Renal pelvis (tissue), 12 donors: Measurements from ENCODE around the gene SYNE3. TPM values are rescaled to one million over a fixed set of nuclear protein-coding genes. Genes with fewer than 3 reads are reported as not detected.
A peak's percentile ranks its signal among the peaks of the same experiment; 100 is the strongest.

Experiments used
- DNase-seq: peaks from one replicate; pipeline ENCODE4 v3.0.0-alpha.2; 2013
- long read RNA-seq, 16 experiments: transcript quantifications; one replicate each; lab custom pipeline, GENCODE V29; 2026
- polyA plus RNA-seq, 3 donors: library from polyadenylated mRNA; unstranded; fragments of 120-200 nt; gene quantifications; one replicate each; pipeline ENCODE4 v1.2.1, GENCODE V29; 2013; ENCODE audit not compliant: insufficient read length in 3 of 3

SYNE3 gene, protein sequence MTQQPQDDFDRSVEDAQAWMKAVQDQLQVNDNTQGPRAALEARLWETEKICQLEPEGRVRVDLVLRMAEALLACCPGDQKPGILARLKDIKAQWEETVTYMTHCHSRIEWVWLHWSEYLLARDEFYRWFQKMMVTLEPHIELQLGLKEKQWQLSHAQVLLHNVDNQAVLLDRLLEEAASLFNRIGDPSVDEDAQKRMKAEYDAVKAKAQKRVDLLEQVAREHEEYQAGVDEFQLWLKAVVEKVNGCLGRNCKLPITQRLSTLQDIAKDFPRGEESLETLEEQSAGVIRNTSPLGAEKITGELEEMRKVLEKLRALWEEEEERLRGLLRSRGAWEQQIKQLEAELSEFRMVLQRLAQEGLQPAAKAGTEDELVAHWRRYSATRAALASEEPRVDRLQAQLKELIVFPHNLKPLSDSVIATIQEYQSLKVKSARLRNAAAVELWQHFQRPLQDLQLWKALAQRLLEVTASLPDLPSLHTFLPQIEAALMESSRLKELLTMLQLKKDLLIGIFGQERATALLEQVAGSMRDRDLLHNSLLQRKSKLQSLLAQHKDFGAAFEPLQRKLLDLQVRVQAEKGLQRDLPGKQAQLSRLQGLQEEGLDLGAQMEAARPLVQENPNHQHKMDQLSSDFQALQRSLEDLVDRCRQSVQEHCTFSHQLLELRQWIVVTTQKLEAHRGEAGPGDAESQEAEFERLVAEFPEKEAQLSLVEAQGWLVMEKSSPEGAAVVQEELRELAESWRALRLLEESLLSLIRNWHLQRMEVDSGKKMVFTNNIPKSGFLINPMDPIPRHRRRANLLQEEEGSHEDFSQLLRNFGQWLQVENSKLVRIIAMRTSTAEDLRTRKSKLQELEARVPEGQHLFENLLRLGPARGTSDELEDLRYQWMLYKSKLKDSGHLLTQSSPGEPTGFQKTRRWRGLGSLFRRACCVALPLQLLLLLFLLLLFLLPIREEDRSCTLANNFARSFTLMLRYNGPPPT
- polyA plus RNA-seq: 1 to 10 TPM; 2.0 to 2.9 (median 2.2) TPM
- long read RNA-seq, donor 1: 0 reads
- long read RNA-seq, donor 2, partial matches to known transcripts: 0 of 1 reads
- long read RNA-seq, donor 2, other reads (novel, unspliced or antisense): 0 of 1 reads
- long read RNA-seq, donor 3: 0 reads
- long read RNA-seq, donor 4: 0 reads
- long read RNA-seq, donor 5: 0 reads
- long read RNA-seq, donor 6: 0 reads
- long read RNA-seq, donor 7: 0 reads
- long read RNA-seq, donor 8: 0 reads
- long read RNA-seq, donor 9: 0 reads
- long read RNA-seq, donor 10: 0 reads
- long read RNA-seq, donor 11: 0 reads
- long read RNA-seq, donor 12: 0 reads
- long read RNA-seq, donor 13: 0 reads
- long read RNA-seq, donor 14: 0 reads
- long read RNA-seq, donor 15: 0 reads
- long read RNA-seq, donor 16: 0 reads

DNA sequence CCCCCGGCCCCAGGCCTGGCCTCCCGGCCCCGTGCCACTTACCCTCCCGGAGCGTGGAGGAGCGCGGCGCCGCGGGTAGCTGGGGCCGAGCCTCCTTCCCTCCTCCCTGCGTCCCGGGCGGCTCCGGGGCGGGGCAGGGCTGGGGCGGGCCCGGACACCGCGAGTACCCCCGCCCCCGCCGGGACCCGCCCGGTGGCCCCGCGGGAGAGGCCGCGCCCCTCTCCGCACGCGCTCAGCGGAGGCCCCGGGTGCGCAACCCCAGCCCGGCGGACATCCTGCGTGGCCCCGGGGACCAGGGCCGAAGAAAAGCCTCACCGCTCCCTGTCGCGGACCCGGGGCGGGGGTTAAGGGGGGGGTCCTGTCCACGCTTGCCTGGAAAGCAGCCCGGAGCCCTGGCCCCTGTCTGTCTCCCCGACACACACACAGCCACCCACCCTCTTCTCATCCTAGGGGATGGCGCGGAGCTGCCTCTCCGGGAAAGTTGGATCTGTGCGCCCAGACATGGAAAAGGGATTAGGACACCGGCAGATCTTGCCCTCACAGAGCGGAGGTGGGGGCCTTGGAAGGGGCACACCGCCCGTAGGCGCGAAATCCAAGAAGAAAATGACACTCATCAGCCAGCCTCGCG lies at the start of gene SYNE3:
Gene SYNE3, minus strand, starts transcription at position 97 of the 628 bp plus-strand sequence. CDS start 40,829 bp downstream, outside the sequence.
- DNase-seq: no peak

DNA sequence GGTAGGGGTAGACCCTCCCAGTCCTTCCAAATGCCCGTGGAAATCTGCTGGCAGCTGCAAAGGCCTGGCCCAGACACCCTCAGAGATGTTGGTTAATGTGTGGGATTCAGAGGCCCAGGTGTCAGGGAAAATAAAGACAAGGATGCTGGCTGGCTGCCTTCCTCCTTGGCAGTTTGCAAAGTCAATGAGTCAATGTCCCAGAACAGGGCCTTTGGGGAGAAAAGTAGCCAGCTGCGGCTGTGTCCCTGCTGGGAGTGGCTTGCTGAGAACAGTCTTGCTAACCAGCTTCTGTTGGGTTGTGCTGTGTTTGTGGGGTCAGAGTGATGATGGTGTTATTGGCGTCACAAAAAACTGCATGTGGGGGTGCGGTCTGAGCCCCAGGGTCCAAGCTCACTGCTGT lies 47.6 kb upstream of the SYNE3 start:
- DNase-seq: no peak

DNA sequence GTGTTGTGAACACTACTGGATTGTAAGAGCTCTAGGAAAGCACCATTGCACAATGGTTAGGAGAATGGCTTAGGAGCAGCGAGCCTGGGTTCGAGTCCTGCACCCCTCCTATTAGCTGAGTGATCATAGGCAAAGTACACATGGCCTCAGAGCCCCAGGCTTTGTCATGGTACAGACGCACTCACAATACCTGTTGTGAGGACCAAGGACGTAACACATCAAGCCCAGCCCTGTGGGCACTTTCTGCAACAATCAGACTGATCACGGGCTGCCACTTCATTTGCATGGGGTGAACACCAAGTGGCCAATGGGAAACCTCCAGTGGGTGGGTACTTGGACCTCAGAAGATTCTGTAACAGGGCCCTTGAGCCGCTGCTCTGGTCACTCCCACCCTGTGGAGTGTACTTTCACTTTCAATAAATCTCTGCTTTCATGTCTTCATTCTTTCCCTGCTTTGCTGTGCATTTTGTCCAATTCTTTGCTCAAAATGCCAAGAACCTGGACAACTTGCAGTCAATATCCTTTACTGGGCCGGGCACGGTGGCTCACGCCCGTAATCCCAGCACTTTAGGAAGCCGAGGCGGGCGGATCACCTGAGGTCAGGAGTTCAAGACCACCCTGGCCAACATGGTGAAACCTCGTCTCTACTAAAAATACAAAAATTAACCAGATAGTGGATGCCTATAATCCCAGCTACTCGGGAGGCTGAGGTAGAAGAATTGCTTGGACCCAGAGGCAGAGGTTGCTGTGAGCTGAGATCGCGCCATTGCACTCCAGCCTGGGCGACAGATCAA lies 46.6 kb upstream of the SYNE3 start:
- DNase-seq: peak; percentile 36

DNA sequence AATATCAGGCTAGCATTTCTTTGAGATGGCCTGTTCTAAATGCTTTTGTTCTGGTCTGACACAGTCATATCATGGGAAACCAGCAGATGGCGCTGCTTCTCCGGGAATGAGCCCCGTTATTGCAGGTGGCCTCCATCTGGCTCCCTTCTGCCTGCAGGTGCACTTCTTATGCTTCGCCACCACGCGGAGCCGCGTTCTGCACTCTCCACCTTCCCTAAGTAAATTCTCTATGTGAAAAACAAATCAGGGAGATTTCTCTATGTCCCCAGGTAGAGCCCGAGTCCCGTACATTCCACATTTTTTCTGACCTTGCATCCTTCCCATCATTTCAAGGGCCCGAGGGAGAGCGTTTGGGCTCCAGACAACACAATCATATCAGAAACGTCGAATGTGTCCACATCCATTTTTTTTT lies 44.6 kb upstream of the SYNE3 start:
- DNase-seq: peak; percentile 88

DNA sequence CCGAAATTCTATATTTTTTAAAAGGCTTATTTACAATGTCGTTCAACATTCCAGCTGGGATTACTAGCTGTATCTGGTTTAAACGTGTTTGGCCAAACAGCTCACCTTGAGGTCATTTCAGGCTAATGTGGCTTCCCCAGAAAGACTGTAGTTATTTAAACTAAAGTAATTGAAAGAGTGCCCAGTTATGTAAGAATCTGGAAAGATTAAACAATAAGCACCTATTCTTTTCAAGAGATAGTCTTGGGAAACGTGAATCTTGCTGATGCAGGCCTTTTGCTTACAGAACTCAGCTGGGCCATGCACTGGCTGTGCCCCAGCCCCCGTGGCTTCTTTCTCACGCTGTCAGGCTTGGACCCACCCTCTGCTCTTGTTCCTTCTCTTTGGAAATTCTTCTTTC lies 42.8 kb upstream of the SYNE3 start:
- no peak for DNase-seq

DNA sequence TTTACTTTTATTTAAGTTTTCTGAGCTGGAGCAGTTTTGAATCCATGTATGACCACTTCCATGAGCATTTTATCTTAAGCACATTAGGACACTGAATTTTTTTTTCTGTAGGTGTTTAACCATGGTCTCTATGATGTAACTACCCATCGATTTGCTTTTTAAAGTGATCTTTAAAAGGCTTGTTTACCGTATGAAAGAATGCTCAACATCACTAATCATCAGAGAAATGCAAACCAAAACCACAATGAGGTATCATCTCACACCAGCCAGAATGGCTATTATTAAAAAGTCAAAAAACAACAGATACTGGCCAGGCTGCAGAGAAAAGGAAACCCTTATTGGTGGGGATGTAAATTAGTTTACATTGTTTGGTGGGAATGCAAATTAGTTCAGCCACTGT lies 41.4 kb upstream of the SYNE3 start:
- DNase-seq: no peak

DNA sequence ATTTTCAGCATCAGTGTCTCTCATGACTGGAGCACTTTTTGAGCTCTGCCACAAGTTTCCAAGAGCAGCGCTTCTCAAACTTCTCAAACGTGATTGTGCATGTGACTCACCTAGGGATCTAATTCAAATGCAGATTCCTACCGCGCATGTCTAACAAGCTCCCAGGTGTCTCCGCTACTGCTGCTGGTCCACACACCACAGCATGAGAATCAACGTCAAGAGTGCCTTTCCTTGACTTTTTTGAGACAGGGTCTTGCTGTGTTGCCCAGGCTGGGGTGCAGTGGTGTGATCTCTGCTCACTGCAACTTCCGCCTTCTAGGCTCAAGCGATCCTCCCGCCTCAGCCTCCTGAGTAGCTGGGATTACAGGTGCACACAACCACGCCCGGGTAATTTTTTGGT lies 40.8 kb upstream of the SYNE3 start:
- DNase-seq: no peak

DNA sequence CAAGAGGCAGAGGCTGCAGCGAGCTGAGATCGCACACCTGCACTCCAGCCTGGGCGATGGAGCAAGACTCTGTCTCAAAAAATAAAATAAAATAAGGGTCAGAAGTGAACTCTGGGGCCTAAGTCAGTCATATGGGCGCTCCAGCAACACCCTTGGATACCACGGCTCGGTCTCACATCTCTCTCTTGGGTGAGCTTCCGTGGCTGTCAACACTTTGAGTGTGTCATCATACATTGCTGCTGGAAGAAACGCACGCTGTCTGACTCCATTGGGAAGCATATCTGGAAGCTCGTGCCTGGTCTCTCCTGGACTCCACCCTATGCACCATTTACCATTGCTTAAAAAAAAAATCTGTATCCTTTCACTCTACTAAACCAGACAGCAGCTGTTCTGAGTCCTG lies 38.6 kb upstream of the SYNE3 start:
- no peak for DNase-seq

DNA sequence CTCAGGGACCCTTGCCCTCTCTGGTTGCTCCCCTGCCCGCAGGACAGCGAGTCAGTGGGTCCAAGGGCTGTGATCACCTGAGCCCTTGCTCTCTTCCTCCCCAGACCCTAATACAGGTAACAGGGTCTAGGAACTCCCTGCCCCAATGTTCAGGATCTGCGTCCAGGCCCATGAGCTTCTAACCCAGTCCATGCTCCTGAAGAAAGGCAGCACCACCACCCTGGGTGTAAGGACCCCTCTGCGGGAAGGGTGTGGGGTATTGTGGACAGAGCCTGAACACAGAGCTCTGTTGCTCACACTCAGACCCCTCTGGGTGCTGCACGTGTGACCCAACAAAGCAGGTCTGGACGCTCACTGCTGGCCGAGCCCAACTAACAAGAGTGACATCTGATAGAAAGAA lies 36.7 kb upstream of the SYNE3 start:
- no peak for DNase-seq

DNA sequence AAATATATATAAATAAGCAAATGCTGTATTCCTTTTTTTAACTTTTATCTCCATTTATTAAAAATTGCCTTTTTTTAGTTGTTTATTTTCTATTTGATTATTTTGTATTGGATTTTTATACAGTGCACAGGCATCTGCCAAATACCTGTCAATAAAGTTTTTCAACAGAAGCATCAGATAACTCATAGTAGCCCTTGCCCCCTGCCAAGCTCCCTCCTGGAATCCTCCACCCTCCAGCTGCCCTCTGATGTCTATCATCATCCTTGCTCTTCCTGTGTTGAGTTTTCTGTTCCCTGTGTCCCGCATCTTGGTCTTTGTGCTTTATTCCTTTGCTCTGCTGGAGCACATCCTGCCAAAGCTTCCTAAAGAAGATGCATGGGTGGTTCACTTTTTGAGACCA lies 35.0 kb upstream of the SYNE3 start:
- DNase-seq: no peak

DNA sequence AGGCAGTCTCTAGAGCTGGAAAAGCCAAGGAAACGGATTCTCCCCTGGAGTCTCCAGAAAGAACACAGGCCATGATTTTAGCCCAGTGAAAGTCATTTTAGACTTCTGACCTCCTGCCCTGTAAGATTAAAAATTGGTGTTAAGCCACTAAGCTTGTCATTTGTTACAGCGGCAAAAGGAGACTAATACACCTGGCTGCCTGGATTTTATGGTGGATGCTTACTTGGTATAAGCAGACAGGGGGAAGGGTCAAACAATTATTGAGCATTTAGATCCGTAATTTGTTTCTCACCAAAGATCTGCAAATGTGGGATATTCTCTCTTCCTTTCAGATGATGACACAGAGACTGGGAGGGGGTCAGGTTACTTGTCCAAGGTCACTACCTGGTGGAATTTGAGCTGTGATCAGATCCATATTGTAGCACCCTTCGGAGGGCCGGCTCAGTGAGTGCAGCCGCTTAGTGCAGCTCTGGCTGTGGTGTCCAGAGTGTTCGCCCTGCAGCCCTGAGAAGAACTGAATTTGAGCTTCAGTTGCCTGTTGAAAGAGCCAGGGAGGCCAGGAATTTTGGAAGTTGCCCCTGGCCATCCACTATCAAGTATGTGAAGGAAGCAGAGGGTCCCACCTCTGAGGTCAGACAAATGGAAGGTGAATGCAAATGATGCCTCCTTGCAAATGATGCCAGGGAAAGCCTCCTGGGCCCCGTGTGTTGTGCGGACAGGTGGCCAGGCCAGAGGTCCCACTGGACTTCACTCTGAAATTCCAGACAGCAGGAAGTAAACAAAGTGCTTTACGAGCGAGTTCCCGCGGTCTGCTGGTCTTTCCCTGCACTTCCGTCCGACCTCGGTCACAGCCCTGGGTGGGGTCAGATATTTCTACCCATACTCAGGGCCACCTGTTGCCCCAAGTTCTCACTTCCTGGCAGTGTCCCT lies 33.5 kb upstream of the SYNE3 start:
- DNase-seq: no peak

DNA sequence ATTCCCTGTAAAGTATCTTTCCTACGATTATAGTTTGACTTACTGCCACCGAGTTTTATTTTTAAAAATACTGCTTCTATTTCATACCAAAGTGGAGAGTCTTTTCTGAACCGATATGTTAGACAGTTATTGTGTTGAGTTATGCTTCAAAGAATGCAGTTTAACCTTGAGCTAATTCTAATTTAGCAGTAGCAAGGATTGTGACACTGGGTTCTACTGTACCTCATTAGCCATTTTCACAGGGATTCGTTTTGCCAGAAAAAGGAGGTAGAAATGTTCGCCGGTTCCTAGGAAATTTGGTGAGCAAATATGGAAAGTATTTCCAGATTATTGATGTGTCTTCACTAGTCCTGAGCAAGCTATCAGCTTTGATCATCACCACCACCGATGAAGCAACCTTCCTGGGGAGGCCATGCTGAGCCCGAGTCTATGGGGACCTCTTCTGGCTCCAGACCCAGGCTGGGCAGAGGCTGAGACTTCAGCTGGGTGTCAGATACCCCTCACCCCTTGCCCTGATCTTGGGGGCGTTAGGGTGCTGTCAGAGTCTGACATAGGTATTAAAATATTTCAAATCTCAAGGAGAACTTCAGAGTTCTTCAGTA lies 32.0 kb upstream of the SYNE3 start:
- no peak for DNase-seq

DNA sequence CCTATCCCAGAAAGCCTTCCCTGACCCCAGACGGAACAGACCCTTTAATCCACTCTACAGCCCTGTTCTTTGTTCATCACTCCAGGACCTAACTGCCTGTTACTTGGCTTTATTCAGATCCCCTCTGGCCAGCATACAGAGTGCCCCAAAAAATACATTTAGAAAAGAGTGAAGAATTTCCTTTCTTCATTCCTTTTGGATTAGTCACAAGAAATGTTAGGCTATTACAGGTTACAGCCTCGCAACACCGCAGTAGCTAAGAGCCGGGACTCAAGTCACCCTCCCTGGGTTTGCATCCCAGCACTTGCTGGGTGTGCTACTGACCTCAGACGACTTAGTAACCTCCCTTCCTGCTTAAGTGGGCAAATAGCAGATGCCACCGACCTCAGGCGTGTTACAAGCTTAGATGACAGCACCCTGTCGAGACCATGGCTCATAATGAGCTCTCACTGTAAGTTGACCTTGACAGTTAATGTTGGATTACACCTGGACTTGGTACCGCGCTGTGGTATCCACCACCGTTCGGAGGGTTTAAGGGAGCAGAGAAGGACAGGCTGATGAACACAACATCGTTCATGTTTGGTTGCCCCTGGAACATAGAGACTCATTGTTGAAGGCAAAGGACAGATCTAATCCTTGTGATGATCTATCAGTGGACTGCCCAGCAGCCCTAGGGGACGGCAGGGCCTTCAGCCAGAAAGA lies 31.3 kb upstream of the SYNE3 start:
- no peak for DNase-seq

DNA sequence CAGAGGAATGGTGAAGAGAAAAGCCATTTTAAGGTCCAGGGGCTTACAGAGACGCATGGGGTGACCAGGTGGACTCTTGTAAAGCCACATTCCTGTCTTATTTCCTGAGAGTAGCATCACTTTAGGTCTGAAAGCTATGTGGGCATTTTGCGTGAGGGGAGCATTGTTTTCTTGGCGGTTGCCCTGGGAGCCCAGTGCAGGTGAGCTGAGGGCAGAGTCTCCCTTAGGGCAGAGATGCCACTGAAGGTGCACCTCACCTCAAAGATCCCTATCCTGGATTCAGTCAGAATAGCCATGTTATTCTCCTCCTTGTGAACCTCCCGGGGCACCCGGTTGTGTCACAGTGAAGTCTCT lies 30.8 kb upstream of the SYNE3 start:
- no peak for DNase-seq

DNA sequence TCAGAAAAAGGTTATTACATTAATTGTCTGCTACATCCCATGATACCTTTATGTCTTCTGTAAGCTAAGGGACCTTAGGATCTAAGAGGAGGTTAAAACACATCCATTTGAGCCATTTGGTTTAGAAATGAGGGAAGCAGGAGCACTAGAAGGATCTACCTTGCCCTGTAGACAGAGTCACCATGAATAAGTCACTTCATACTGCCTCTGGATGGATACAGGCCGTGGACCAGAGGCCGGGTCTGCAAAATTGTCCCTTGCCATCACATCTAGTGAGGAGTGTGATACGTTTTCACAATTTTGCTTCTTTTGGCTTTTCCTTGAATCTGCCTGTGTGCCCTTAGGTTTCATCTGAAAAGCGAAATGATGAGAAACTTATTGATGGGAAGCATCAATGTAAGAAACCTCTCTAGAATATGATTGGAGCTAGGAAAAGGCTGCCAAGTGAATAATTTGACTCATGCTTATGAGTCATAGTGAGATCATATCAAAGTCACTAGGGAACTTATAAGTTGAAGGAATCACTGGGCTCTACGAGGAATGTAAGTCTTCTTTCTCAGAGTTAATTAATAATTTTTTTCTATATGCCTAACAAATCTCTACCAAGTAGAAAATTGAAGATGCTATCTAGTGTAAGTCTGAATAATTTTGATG lies 29.2 kb upstream of the SYNE3 start:
- no peak for DNase-seq

DNA sequence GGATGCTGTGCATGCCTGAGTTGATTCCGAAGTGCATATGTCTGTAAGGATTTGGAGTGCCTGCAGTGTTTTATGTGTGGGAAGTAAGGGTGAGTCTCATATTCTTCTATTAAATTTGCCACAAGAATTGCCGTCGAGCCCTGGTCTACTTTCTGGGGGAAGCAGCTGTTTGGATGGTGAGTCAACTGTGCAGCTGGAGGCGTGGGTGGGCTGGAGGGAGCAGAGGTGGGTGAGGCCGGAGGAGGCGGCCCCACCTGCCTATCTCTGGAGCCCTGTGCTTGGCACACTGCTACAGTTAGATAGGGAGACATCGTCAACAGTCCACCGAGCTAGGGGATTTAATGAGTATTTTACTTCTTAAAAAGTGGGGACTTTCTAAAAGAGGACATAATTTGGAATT lies 28.1 kb upstream of the SYNE3 start:
- no peak for DNase-seq

DNA sequence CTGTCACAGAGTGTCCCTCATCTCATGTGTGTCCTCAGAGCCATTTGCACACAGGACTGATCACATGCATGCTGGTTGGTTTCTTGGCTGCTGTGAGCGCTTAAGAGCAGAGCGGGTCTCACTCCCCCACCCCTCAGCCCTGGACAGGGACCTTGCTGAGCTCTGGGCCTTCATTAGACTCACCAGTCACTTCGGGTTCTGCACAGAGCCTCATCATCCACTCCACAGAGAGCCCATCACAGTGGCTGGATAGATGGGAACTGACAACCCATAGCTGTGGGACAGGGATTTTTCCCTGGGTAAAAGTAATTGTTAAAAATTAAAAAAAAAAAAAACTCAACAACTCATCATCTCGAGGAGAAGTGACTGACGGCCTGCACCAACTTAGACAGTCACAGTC lies 26.6 kb upstream of the SYNE3 start:
- no peak for DNase-seq
